B cell (primary cell): ENCODE data around the gene DLX6. TPM values are rescaled to one million over a fixed set of nuclear protein-coding genes. Genes with fewer than 3 reads are reported as not detected.

Experiments
- ATAC-seq: fragments of 200-7000 bp; cut with Tn5 transposase; one replicate; pipeline ENCODE4 v1.10.0; 2021; ENCODE audit warnings: low read depth, mild to moderate bottlenecking, moderate number of reproducible peaks, moderate library complexity
- CTCF ChIA-PET: fragments of 350-600 bp; sonication (Branson Sonifier 250); formaldehyde crosslinking; loops from one replicate; lab custom pipeline; 2021; ENCODE audit warnings: antibody characterized with exemption, inconsistent platforms; lab: Charles Lee
- POLR2A ChIA-PET: fragments of 350-600 bp; sonication (Branson Sonifier 250); formaldehyde crosslinking; loops from one replicate; lab custom pipeline; 2021; ENCODE audit warnings: antibody characterized with exemption; lab: Charles Lee
- DNase-seq: peaks from one replicate; pipeline ENCODE4 v3.0.0; 2013
- H2AFZ ChIP-seq: 2 replicates; pipeline ENCODE4 v1.6.1; 2012; ENCODE audit warnings: mild to moderate bottlenecking, low read depth, low read length; ENCODE audit not compliant: insufficient read depth, poor library complexity, severe bottlenecking
- H3K27ac ChIP-seq, 2 donors: 1 replicate in 1 of 2; 2 replicates in 1 of 2; pipeline ENCODE4 v1.5.1; 2012 to 2013; ENCODE audit warnings: low read length in 2 of 2, mild to moderate bottlenecking in 2 of 2, moderate library complexity in 1 of 2
- H3K27me3 ChIP-seq, 4 experiments: fragments of 200-600 bp in 1 of 4; sonication (generic) in 1 of 4; replicated peaks in 1 of 4; 1 replicate in 2 of 4; 2 replicates in 2 of 4; pipeline versions ENCODE4 v1.6.1 to v1.7.0; 2013 to 2016; ENCODE audit warnings: low read length in 3 of 4, mild to moderate bottlenecking in 2 of 4, mixed read lengths in 1 of 4, moderate library complexity in 1 of 4; ENCODE audit not compliant: insufficient read depth in 4 of 4, control insufficient read depth in 3 of 4; ENCODE audit errors: control extremely low read depth in 1 of 4
- H3K36me3 ChIP-seq, 2 experiments: replicated peaks in 1 of 2; 1 replicate in 1 of 2; 2 replicates in 1 of 2; pipeline versions ENCODE4 v1.6.1 to v1.7.1; 2013; ENCODE audit warnings: low read length in 1 of 2; ENCODE audit not compliant: insufficient read depth in 2 of 2, control insufficient read depth in 1 of 2; ENCODE audit errors: control extremely low read depth in 1 of 2, extremely low read depth in 1 of 2
- H3K4me1 ChIP-seq, 2 donors: fragments of 200-600 bp in 1 of 2; sonication (generic) in 1 of 2; 1 replicate in 1 of 2; 2 replicates in 1 of 2; pipeline versions ENCODE4 v1.5.1 to v1.6.1; 2013 to 2017; ENCODE audit warnings: low read length in 2 of 2; ENCODE audit not compliant: control insufficient read depth in 2 of 2, insufficient read depth in 2 of 2
- H3K4me2 ChIP-seq: replicated peaks from 2 replicates; pipeline ENCODE3; 2012; ENCODE audit warnings: mild to moderate bottlenecking, low read depth, low read length; ENCODE audit not compliant: poor library complexity, severe bottlenecking
- H3K4me3 ChIP-seq, 5 experiments: fragments of 200-600 bp in 1 of 5; sonication (generic) in 1 of 5; 1 replicate in 3 of 5; 2 replicates in 2 of 5; pipeline versions ENCODE4 v1.5.1 to v1.7.0; 2011 to 2016; ENCODE audit warnings: low read length in 4 of 5, mild to moderate bottlenecking in 4 of 5, low read depth in 2 of 5, control low read depth in 1 of 5, moderate library complexity in 1 of 5; ENCODE audit not compliant: insufficient read depth in 1 of 5; ENCODE audit errors: control extremely low read depth in 1 of 5, extremely low read depth in 1 of 5
- H3K79me2 ChIP-seq: fragments of 200-600 bp; sonication (generic); one replicate; pipeline ENCODE4 v1.6.0; 2016; ENCODE audit warnings: low read length; ENCODE audit not compliant: control insufficient read depth, insufficient read depth
- H3K9ac ChIP-seq: fragments of 200-600 bp; sonication (generic); 2 replicates; pipeline ENCODE4 v1.6.1; 2017; ENCODE audit warnings: mild to moderate bottlenecking, low read length, moderate library complexity
- H3K9me3 ChIP-seq, 3 donors: one replicate each; pipeline versions ENCODE4 v1.6.1 to v1.7.1; 2013; ENCODE audit warnings: low read length in 2 of 3; ENCODE audit not compliant: control insufficient read depth in 2 of 3, insufficient read depth in 1 of 3; ENCODE audit errors: control extremely low read depth in 1 of 3
- H4K20me1 ChIP-seq: 2 replicates; pipeline ENCODE4 v1.6.0; 2012; ENCODE audit warnings: mild to moderate bottlenecking, low read length; ENCODE audit not compliant: insufficient read depth, control insufficient read depth, poor library complexity, severe bottlenecking
- H3K27ac Mint-ChIP-seq: one replicate; pipeline ENCODE4 v1.8.0; 2021; ENCODE audit warnings: mixed read lengths
- H3K27me3 Mint-ChIP-seq: one replicate; pipeline ENCODE4 v1.8.0; 2021; ENCODE audit warnings: mixed read lengths
- H3K4me1 Mint-ChIP-seq: one replicate; pipeline ENCODE4 v1.8.0; 2021; ENCODE audit warnings: mixed read lengths
- H3K4me3 Mint-ChIP-seq: one replicate; pipeline ENCODE4 v1.8.0; 2021; ENCODE audit warnings: mixed read lengths
- H3K9me3 Mint-ChIP-seq: one replicate; pipeline ENCODE4 v1.8.0; 2022; ENCODE audit warnings: mixed read lengths; ENCODE audit not compliant: insufficient read depth
- EZH2 ChIP-seq: IDR thresholded peaks from 2 replicates; pipeline ENCODE4 v1.6.1; 2012; ENCODE audit warnings: borderline replicate concordance, low read depth, mild to moderate bottlenecking, moderate library complexity, low read length; ENCODE audit not compliant: insufficient read depth, poor library complexity, severe bottlenecking
- WGBS: methylation state at CpG from one replicate; pipeline ENCODE4 v1.1.5; 2013; ENCODE audit warnings: missing lambda C conversion rate; ENCODE audit not compliant: insufficient coverage; 5-methylcytosine and 5-hydroxymethylcytosine counted together
- intact Hi-C: fragments of 100-400 bp; cut with micrococcal nuclease; formaldehyde crosslinking; loops from one replicate; pipeline ENCODE4 v1.10.0; 2022
- polyA plus RNA-seq: library from polyadenylated mRNA; depleted of rRNA; stranded (reverse); fragments of >200 nt; gene quantifications from 2 replicates; pipeline ENCODE4 v1.2.3, GENCODE V29; 2012
- total RNA-seq, 2 donors: library from RNA; stranded (reverse); fragments of 120-200 nt in 1 of 2; gene quantifications; 1 replicate in 1 of 2; 2 replicates in 1 of 2; pipeline versions ENCODE4 v1.2.3 to v1.2.4, GENCODE V29; 2013 to 2022
- TF ChIP-seq, protein P1 (sequence below): fragments of 200-600 bp; IDR thresholded peaks from one replicate; pipeline ENCODE4 v1.8.0; 2022; ENCODE audit warnings: antibody characterized with exemption, mild to moderate bottlenecking

The DLX6 gene
- total and polyA plus RNA-seq, 2 donors (not counting 1 experiment from before 2014, with no cell fraction given): not detected

GRCh38 chr7:97012365-97013133, 7.2 kb downstream of the DLX6 start:
- POLR2A ChIA-PET: no interaction called here
- no peak overlapping the region for H3K9ac ChIP-seq
- TF ChIP-seq, protein P1, sequence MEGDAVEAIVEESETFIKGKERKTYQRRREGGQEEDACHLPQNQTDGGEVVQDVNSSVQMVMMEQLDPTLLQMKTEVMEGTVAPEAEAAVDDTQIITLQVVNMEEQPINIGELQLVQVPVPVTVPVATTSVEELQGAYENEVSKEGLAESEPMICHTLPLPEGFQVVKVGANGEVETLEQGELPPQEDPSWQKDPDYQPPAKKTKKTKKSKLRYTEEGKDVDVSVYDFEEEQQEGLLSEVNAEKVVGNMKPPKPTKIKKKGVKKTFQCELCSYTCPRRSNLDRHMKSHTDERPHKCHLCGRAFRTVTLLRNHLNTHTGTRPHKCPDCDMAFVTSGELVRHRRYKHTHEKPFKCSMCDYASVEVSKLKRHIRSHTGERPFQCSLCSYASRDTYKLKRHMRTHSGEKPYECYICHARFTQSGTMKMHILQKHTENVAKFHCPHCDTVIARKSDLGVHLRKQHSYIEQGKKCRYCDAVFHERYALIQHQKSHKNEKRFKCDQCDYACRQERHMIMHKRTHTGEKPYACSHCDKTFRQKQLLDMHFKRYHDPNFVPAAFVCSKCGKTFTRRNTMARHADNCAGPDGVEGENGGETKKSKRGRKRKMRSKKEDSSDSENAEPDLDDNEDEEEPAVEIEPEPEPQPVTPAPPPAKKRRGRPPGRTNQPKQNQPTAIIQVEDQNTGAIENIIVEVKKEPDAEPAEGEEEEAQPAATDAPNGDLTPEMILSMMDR: no peak
- TF ChIP-seq EZH2: no peak
- no peaks in the 10 kb centered on the region for H3K79me2 ChIP-seq
- H3K27me3 ChIP-seq: peaks cover 0 to 78% (median 69%) of the 10 kb centered on the region in 4 experiments
- Mint-ChIP-seq H3K27ac (no peak overlapping the region), H3K27me3 (peaks cover 89% of the 10 kb centered on the region), H3K4me3 (no peak overlapping the region), H3K4me1 (peaks cover 2% of the 10 kb centered on the region), H3K9me3 (no peaks in the 10 kb centered on the region)
- DNase-seq: no peak
- WGBS: 14% methylated on average over 13 of the region's 21 CpGs
- no peaks in the 10 kb centered on the region for H3K36me3 ChIP-seq
- H4K20me1 ChIP-seq: no peaks in the 10 kb centered on the region
- no peak overlapping the region for H3K4me2 ChIP-seq
- CTCF ChIA-PET: interaction anchor here (0.9 kb wide), 1 partner anchor 15 kb away, joined by 5 read pairs; no protein-coding TSS in a partner anchor
- H2AFZ ChIP-seq: no peak overlapping the region
- H3K4me1 ChIP-seq: no peaks in the 10 kb centered on the region
- peaks cover 0 to 19% (median 0%) of the 10 kb centered on the region in 3 donors for H3K9me3 ChIP-seq
- H3K27ac ChIP-seq: no peak overlapping the region
- ATAC-seq: no peak
- no peak overlapping the region for H3K4me3 ChIP-seq
- intact Hi-C loops: no loop called here
